C4-2B (cell line): ENCODE data around the gene SLC2A4RG.
"Not testable (repeated sequence)": the region's sequence is repeated elsewhere in the genome, so short reads cannot be mapped to it uniquely, and the experiment has no call there.

Experiments used
- H3K27ac ChIP-seq: fragments of 450-650 bp; 2 replicates; pipeline ENCODE4 v1.5.1; 2017
- CTCF ChIP-seq: fragments of 450-650 bp; conservative IDR thresholded peaks from 2 replicates; pipeline ENCODE4 v1.5.1; 2017; ENCODE audit warnings: mild to moderate bottlenecking
- ZFX ChIP-seq: fragments of 450-650 bp; IDR thresholded peaks from 2 replicates; pipeline ENCODE4 v1.6.1; 2017

The SLC2A4RG gene

GRCh38 chr20:63775096-63775978, 35.8 kb downstream of the SLC2A4RG start:
- TF ChIP-seq ZFX (no peak), CTCF (peak; percentile 85)
- no peak overlapping the region for H3K27ac ChIP-seq

GRCh38 chr20:63776875-63777274, 37.3 kb downstream of the SLC2A4RG start:
- not testable (repeated sequence) for H3K27ac ChIP-seq

GRCh38 chr20:63777614-63778013, 38.0 kb downstream of the SLC2A4RG start:
- H3K27ac ChIP-seq = no peak overlapping the region
- TF ChIP-seq ZFX (no peak), CTCF (no peak)

- TF ChIP-seq CTCF = no peak
- TF ChIP-seq ZFX = no peak
- no peak overlapping the region for H3K27ac ChIP-seq
These were observed 38.6 kb downstream of the SLC2A4RG start for GRCh38 chr20:63778034-63778752.

- no peak for TF ChIP-seq ZFX
- TF ChIP-seq CTCF = no peak; the same call in 1 of the 2 replicates
- H3K27ac ChIP-seq = no peak overlapping the region
These were observed 39.3 kb downstream of the SLC2A4RG start for GRCh38 chr20:63778857-63779256.

GRCh38 chr20:63781181-63781580, 41.6 kb downstream of the SLC2A4RG start:
- TF ChIP-seq CTCF = no peak
- no peak for TF ChIP-seq ZFX
- H3K27ac ChIP-seq = no peak overlapping the region

- no peak overlapping the region for H3K27ac ChIP-seq
- TF ChIP-seq CTCF (no peak; the same call in 1 of the 2 replicates), ZFX (no peak)
These were observed 42.5 kb downstream of the SLC2A4RG start for GRCh38 chr20:63782051-63782471.
